CD4-positive, alpha-beta T cell treated with Interferon alpha-2 for 1 hour (primary cell): ENCODE results near the gene GPLD1.

Source experiments
- DNase-seq, 2 donors: peaks; one replicate each; pipeline ENCODE4 v3.0.0-alpha.2; 2020 to 2022

Gene GPLD1

DNA sequence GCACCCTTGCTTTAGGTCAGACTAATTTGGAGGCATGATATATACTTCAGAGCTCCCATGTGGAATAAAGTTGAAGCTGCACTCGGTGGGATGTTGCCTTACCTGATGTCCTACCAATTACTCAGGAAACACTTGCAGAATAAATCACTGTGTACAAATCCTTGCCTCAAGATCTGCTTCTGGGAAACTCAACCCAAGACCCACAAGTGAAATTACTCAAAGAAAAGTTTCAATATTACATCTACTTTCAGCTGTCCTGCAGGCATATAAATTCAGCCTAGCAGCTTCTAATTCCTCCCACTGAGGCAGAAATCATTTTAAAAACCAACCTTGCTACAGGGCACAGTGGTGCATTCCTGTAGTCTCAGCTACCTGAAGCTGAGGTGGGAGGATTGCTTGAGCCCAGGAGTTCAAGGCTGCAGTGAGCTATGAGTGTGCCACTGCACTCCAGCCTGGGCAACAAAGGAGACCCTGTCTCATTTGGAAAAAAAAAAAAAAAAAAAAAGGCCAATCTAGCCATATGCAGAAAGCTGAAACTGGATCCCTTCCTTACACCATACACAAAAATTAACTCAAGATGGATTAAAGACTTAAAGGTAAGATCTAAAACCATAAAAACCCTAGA is 110.8 kb downstream of the GPLD1 start:
- DNase-seq: no peak
